GM21367 (cell line): ENCODE measurements around the gene MAP6.

Source experiments
- ATAC-seq: cut with Tn5 transposase; IDR thresholded peaks from one replicate; pipeline ENCODE4 v1.9.1; 2021; ENCODE audit not compliant: unreplicated experiment

Gene MAP6

DNA sequence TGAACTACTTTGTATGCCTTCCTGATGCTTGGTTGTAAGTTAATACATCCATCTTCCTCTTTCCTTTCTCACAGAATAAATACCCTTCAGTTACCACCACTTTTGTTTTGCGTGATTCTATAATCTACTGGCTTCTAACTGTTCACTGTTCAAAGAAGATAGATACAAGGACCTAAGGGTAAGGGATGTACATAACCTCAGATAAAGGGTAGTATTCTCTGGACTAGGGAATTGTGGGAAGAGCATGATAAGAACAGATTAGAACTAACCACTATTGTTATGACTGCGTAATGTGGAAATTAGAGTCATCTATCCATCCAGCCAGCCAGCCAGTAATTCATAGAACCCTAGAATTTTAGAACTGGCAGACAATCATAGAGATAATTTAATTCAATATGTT is 36.4 kb downstream of the MAP6 start:
- ATAC-seq = no peak

DNA sequence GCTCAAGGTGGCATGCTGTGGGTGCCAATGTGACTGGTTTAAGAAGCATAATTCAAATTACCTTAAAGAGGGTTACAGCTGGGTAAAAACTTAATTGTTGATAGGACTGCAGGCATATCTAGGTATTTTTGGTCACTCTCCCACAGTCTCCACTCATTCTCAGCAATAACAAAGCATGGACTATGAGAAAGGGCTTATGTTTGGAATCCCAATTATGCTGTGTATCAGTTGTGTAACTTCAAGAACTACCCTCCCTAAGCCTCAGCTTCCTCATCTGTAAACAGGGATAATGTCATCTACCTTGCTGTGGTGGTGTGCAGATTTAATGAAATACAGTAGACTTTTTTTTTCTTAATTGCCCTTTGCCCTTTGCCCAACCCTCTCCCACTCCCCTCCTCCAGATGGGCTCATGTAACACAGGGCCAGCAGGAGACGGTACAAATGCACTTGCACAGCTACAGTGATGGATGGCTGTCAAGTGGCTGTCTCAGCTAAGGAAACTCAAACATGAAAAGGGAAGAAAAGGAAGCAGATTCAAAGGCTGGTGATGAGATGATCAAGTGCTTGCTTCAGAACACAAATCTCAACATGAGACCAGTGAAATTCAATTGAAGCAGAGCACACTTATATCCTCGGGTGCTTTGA is 37.6 kb downstream of the MAP6 start:
- ATAC-seq = no peak

- ATAC-seq = no peak
Measured at GRCh38 chr11:75627906-75628668, 40.8 kb downstream of the MAP6 start.

GRCh38 chr11:75626889-75627529 is 41.8 kb downstream of the MAP6 start:
- ATAC-seq = no peak

- no peak for ATAC-seq
Measured at GRCh38 chr11:75625991-75626888, 42.6 kb downstream of the MAP6 start.

DNA sequence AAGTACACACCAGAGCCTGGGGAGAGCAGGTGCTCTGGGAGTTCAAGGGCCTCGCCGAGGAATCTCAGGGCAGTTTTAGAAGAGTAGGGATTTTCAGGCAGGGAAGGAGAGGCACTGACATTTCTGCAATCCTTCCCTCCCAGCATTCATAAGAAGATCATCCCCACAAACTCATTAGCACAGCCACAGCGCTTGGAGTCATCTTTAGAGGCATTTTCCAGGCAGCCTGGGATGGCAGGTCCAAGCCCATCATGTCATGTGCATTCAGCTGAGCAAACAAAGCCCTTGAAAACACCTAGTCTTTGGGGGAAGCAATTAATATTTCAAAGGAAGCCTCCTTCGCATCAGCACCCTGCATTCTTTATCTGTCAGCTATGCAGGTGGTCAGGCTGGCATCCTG is 43.8 kb downstream of the MAP6 start:
- no peak for ATAC-seq

GRCh38 chr11:75616281-75616680 is 52.6 kb downstream of the MAP6 start:
- no peak for ATAC-seq

- no peak for ATAC-seq
Measured at GRCh38 chr11:75615751-75616150, 53.1 kb downstream of the MAP6 start.

DNA sequence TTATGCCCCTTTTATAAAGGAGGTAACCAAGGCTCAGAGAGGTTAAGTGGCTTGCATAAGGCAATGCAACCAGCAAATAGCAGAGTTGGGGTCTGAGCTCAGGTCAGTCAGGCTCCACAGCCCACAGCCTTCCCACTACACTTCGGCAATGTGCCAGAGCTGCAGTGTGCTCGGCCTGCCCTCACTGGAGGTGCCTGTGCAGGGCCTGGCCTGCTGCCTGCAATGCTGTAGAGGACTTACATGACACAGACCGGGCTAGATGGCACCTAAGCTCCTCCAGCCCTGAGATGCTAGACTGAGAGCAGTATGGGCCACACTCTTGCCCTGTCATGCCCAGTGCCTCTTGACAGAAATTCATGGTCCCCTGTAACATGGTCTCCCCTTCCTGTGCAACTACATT is 57.0 kb downstream of the MAP6 start:
- no peak for ATAC-seq

DNA sequence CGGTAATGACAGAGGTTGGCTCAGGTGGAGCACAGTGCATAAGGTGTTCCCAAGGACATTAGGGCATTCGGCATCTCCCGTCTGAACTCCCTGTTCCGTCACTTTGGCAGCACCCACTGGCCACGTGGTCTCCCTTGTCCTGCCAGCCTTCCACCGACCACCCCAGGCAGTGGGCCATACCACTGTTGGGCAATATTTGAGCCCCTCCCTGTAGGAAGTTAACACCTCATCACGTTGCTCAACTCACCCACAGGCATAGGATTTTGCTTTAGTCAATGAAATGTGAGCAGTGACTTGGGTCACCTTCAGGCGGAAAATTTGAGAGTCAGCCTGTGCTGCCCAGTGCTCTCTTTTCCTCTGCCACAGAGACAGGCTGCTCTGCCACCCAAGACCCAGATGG is 62.7 kb downstream of the MAP6 start:
- no peak for ATAC-seq

DNA sequence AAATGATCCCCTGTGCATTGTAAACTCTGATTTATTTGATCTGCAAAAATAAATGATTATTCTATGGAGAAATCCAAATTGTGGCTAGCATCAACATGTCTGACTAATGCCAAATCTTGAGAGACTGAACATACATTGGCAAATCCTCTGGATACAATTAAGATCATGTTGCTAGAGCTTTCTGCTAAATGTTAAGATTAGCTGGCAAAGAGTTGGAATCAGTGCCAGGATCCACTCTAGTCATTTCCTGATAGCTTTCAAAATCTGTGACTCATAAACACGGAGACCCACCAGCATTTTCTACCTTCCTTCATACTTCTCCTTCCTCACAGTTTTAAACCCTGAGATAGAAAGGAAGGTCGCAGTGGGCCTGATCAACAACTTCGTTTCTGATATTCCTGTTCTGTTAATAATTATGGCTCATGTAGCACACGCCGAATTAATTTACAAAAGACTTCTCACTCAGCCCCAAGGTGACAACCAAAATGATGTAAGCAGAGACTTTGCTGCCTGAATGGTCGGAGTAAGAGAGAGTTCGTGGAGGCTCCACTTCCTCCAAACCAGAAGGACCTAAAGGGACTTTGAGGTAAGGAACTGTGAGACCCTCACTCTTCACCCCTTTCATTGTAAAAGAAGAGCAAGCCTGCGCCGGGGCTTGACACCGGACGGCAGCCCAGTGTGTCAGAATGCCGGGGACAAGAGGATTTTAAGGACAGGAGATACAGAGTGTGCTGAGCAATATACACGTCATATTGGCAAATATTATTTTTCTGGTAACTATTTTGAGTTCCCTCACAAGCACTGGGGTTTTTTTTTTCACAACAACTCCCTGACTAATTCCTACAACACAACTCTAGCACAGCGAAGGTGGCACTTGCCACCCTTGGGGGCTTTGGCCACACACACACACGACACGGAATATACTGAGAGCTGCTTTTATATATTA is 64.8 kb downstream of the MAP6 start:
- no peak for ATAC-seq

GRCh38 chr11:75602951-75603350 is 65.9 kb downstream of the MAP6 start:
- ATAC-seq = no peak

- no peak for ATAC-seq
Measured at GRCh38 chr11:75601494-75601893, 67.3 kb downstream of the MAP6 start.

DNA sequence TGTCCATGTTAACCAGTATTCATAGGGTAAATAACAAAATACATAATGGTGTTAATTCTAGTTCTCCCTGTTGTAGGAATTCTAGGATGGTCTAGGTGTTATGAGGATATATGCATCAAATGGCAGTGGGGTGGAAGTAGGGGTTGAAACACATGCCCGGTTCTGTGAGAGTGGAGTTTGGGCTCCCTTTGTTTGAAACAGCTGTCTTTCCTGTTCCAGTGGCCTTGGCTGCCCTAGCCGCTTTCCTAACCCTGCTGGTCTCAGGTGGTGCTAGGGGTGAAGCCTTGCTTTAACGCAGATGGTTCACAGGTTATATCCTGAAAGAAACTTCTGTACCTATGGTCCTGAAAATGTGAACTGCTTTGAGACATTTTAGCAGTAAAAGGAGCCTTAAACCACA is 68.5 kb downstream of the MAP6 start:
- ATAC-seq = no peak

DNA sequence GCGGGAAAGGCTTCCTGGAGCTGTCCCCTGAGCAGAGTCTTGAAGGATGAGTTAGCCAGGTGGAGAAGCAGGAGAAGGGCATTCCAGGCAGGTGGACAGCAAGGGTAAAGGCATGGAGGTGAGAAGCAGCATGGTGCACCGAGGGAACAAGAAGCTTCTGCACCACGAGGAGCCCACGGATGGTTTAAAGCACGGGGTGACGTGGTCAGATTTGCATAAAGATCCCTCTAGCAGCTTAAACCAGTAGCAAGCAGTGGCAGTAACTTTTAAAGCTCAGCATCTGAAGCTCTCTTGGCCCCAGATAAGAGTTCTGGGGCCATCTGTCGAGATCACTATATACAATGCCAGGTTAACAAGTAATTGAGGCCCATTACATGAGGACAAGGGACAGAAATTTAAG is 69.9 kb downstream of the MAP6 start:
- ATAC-seq = no peak

DNA sequence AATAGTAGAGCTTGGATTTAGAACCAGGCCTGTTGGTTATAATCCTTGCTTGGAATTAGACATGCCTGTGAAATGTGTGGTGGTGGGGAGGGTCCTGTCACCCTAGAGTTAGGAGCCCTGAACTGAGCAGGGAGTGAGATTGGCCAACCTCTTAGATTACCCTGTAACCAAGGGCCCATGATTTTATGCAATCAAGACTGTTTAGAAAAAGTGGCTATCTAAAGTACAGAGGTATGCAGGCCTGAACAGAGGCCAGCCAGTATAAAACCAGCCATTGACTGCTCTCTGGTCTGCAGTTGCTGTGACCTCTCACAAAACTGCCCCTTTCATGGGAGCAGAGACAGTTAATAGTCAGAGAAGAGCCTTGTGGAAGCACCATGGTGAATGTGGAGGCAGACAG is 70.6 kb downstream of the MAP6 start:
- ATAC-seq = no peak

DNA sequence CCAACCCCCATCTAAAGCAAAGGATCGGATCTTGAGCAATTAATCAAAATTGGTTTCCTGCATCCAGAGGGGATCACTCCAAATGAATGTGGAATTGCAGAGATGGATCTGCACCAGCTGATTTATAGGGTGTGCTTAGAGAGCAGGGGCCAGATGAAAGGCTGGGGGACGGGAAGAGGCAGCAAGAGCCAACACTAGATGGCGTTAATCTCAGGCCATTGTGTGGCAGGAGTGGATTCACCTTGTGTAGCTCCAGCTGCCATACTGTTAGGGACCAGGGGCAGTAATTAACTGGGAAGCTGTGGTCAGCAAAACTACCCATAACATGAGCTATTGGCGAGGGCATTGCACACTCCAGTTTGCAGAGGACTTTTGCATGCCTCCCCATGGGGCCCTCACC is 71.2 kb downstream of the MAP6 start:
- ATAC-seq = no peak

DNA sequence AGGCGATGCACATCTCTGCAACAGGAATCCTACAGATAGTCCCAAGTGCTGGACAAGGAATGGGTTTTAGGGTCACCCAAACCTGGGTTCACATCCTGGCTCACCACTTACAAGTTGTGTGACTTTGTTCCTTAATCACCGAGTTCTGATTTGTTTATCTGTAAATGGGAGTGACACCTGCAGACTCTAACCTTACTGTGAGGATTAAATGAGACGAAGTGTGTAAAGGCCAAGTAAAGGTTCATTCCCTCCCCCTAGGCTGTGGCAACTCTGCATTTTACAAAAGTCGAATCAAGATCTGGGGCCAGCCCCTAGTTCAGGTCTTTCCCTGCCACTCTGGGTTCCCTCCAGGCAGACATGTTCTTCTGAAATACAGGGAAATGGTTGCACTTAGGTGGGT is 71.9 kb downstream of the MAP6 start:
- no peak for ATAC-seq

- ATAC-seq = no peak
Measured at GRCh38 chr11:75595429-75595828, 73.4 kb downstream of the MAP6 start.

GRCh38 chr11:75594211-75594610 is 74.6 kb downstream of the MAP6 start:
- ATAC-seq = no peak
